Inferior parietal cortex (tissue), 1 donor: Measurements from ENCODE around the gene NPIPA3.
"Not testable (repeated sequence)": the region's sequence is repeated elsewhere in the genome, so short reads cannot be mapped to it uniquely, and the experiment has no call there.

Experiments
- DNase-seq: peaks from one replicate; pipeline ENCODE4 v3.0.0-alpha.2; 2016; ENCODE audit errors: extremely low spot score

The NPIPA3 gene

DNA sequence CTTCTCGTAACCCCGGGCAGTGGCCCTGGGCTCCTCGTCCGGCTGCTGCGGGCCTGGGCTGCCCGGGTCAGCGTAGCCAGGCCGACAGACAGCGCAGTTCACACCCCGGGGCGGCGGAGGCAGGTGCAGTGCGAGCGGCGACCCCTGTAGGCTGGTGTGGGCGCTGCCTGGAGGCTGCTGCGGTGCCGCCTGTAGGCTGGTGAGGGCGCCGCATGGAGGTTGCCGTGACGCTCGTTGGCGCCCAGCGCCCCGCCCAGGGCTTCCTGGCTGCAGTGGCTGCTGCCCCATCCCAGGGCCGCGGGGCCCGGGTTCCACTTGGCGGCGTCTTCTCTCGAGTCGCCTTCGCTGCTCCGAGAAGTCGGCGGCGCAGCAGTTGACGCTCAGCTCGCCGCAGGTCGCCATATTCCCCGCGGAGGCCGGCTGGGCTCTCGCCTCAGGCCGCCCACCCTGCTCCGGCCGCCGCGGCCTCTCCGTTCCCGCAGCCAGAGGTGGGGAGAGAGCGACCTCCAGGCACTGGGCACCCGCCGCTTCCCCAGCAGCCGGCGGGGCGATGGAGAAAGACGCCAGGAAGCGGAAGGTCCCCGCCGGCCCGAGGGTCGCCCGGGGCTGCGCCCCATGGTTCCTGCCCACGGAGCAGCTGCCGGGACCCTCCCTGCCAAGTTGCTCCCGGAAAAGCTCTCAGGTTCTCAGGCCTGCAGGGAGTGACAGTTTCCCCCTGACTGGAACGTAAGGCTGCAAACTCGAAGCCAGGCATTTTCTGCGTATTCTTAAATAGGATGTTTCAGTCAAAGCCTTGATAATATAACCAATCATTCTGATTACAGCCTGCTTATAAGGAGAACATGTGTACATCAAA lies at the start of gene NPIPA3:
Gene NPIPA3, plus strand, starts transcription at position 256 of the 856 bp plus-strand sequence. CDS start 5,533 bp downstream, outside the sequence.
- DNase-seq = not testable (repeated sequence)

DNA sequence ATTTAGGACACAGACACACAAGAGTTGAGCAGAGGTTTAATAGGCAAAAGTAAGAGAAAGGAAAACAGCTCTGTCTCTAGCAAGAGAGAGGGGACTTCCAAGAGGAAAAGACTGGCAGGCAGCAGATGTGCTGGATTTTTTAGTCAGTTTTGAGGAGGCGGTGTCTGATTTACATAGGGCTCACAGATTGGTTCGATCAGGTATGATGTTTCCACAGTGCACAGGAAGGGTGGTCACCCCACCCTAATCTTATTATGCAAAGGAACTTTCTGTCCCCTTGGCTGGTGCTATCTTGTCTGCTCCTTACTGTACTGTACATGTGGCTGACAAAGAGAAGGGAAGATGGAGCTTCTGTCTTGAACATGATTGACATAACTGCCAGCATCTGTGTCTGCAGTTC lies 45.1 kb upstream of the NPIPA3 start:
- DNase-seq = no peak

DNA sequence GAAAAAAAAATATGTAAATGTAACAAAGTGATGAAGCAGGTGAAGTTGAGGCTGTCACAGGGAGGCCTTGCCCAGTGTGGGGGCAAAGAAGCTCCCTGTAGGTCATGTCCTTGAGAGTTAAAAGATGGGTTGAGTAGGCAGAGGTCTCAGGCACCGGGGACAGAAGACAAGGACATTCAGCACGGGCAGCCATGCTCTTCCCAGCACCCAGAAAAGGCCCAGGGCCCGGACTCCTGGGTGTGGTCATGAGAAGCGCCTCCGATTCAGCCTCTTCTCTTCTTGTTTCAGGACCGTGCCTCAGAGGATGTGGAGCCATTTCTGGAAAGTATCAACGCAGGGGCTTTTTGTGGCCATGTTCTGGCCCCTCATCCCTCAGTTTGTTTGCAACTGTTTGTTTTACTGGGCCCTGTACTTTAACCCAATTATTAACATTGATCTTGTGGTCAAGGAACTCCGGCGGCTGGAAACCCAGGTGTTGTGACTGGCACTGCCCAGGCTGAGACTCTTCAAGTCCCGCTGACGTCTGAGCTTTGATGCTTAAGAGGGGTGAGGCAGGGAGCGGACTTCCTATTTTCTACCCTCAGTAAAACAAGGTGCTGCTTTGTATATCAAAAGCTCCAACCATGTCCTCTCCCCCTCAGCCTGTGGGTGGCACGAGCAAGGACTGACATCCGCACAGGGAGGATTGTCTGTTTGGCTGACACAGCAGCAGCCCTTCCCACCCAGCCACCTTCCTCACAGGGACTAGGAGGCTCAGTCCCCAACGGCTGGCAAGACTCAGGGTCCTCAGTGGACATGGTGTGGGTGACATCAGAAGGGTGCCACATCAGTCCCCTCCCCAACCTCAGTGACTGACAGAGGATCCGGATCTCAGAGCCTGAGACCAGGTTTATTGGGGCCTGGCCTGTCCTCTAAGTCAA lies 35.6 kb upstream of the NPIPA3 start:
- no peak for DNase-seq

DNA sequence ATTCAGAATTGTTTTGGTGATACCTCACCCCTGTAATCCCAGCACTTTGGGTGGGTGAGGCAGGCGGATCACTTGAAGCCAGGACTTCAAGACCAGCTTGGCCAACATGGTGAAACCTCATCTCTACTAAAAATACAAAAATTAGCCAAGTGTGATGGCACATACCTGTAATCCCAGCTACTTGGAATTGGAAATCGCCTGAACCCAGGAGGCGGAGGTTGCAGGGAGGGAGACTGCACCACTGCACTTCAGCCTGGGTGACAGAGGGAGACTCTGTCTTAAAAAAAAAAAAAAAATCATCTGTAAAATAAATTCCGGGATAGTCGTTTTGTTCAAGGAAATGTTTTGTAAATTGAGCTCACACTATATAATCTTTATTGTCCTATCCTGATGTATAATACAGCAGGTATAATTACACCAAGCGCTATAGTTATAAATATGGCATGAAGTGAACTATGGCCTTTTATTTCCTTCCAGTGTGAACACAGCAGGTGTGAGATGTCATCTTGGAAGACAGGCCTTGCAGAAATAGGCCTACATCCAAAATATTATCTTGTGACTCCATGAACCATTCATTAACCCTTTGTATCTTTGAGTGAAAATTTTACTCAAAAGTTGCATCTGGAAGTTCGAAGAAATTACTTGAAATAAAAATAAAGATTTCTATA lies 34.5 kb upstream of the NPIPA3 start:
- DNase-seq = no peak

DNA sequence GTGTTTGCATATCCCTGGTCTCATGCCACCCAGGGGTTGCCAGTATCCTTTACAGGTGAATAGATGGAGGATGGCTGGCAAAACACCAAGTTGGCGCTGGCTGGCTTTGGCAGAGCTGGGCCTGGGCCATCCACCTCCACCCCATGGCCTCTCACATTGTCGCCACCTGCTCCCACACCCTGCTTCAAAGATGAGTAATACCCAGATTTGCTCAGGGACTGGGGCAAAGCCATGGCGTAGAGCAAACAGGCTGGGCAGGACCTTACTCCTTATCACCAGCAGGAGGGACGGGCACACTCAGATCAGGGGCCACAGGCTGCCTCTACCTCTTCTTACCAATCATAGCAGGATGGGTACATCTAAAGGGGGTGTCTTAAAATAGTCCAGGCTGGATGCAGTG lies 33.4 kb upstream of the NPIPA3 start:
- no peak for DNase-seq

DNA sequence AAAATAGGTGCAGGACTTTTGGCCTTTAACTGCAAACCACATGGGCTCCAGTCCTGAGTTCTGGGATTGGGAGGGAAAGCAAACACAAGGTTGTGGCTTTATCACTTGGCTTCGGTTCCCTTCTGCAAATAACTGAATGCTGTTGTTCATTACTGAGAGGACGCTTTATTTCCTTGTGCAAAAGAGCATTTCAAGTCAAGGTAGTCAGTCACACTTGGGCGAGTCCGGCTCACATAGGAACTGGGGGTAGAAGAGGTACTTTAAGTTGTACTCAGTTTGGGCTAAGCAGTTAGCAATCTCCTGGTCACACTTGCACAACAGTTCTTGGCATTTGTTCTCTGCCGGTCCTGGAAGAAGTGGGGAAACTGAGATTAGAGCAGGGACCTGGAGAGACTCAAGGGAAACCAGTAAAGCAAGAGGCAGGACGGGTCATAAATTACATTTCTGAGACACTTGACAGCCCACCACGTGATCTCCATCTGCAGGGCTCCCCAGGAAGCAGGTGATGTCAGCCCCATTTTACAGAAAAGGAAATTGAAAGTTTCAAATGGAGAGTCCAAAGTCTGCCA lies 30.7 kb upstream of the NPIPA3 start:
- no peak for DNase-seq

DNA sequence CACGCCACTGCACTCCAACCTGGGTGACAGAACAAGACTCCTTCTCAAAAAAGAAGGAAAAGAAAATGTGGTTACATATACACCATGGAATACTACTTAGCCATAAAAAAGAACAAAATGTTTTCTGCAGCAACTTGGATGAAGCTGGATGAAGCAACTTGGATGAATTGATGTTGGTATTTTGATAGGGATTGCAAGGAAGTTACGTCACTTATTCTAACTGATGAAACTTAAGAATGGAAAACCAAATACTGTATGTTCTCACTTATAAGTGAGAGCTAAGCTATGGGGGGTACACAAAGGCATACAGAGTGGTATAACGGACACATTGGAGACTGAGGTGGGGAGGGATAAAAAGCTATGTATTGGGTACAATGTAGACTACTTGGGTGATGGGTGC lies 26.6 kb upstream of the NPIPA3 start:
- DNase-seq = no peak

DNA sequence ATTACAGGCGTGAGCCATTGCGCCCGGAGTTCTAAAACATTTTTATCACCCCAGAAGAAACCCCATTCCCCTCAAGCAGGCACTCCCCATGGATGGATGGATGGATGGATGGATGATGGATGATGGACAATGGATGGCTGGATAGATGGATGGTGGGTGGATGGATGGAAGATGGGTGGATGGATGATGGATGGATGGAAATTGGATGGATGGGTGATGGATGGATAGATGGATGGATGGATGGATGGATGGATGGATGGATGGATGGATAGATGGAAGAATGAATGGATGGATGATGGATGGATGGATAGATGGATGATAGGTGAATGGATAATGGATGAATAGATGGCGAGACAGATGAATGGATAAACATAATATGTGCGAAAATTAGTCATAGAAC lies 25.6 kb upstream of the NPIPA3 start:
- DNase-seq = no peak

DNA sequence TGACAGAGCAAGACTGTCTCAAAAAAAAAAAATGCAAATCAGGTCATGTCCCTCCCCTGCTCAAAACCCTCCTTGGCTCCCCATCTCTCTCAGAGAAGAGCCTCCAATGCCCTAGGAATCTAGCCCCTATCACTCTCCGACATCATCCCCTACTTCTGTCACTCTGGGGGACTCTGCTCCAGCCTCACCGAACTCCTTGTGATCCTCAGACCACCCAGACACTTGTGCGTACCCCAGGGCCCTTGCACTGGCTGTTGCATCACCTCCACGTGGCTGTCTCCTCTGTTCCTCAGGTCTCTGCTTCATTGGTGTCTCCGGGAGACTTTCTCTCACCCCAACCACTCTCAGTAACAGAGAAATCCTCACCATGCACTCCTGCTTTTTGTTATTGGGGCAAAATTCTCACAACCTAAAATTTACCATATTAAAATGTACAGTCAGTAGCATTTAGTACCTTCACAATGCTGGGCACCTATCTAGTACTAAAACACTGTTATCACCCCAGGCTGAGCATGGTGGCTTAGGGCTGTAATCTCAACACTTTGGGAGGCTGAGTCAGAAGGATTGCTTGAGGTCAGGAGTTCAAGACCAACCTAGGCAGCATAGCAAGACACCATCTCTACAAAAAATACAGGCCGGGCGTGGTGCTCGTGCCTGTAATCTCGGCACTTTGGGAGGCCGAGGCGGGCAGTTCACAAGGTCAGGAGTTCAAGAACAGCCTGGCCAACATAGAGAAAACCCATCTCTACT lies 24.3 kb upstream of the NPIPA3 start:
- no peak for DNase-seq

DNA sequence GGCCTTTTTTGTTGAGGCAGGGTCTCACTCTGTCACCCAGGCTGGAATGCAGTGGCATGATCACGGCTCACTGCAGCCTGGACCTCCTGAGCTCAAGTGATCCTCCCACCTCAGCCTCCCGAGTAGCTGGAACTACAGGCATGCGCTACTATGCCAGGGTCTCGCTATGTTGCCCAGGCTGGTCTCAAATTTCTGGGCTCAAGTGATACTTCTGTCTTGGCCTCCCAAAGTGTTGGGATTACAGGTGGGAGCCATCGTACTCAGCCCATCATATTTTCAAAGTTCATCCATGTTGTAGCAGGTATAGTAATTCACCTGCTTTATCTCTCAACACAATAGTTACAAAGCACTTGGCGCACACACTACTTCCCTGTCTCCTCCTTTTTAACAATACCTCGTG lies 22.8 kb upstream of the NPIPA3 start:
- DNase-seq = not testable (repeated sequence)

DNA sequence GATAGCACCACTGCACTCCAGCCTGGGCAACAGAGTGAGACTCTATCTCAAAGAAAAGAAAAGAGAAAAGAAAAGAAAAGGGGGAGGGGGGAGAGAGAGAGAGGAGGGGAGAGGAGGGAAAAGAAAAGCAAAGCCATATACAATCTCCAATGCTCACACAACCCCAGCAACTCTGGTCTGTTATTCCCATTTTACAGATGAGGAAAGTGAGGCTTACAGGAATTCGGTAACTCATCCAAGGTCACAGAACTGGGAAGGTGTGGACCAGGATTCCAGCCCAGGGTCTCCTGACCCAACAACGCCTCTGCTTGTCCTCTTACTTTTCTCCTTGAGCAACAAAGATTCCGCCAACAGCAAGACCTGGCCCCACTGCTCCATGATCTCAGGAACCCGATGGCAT lies 22.1 kb upstream of the NPIPA3 start:
- no peak for DNase-seq

DNA sequence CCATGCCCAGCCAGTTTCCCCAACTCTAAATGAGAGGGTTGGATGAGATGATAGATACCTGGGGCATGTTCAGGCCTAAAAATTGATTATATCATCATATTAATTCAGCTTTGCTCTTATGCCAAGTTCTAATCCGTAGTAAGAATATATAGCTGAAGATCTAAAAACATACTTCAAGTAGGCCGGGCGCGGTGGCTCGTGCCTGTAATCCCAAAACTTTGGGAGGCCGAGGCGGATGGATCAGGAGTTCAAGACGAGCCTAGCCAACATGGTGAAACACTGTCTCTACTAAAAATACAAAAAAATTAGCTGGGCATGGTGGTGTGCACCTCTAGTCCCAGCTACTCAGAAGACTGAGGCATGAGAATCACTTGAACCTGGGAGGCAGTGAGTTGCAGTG lies 21.1 kb upstream of the NPIPA3 start:
- DNase-seq = no peak

DNA sequence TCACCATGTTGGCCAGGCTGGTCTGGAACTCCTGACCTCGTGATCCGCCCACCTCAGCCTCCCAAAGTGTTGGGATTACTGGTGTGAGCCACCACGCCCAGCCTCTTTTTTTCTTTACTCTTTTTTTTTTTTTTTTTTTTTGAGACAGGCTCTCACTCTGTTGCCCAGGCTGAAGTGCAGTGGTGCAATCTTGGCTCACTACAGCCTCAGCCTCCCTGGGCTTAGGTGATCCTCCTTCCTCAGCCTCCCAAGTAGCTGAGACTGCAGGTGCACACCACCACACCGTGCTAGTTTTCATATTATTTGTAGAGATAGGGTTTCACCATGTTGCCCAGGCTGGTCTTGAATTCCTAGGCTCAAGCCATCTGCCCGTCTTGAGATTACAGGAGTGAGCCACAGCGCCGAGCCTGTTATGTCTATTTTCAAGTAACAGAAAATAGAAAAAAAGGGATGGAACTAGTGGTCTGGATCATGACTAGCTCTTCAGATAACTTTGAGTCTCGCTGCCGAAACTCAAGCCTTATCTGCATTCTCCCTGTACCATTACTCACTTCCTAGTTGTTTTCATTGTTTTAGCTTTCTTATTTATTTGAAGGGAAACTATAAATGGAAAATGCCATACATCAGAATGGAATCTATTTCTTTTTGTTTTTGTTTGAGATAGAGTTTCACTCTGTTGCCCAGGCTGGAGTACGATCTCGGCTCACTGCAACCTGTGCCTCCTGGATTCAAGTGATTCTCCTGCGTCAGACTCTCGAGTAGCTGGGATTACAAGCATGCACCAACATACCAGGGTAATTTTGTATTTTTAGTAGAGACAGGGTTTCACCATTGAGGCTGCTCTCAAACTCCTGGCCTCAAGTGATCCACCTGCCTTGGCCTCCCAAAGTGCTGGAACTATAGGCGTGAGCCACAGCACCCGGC lies 17.1 kb upstream of the NPIPA3 start:
- not testable (repeated sequence) for DNase-seq

DNA sequence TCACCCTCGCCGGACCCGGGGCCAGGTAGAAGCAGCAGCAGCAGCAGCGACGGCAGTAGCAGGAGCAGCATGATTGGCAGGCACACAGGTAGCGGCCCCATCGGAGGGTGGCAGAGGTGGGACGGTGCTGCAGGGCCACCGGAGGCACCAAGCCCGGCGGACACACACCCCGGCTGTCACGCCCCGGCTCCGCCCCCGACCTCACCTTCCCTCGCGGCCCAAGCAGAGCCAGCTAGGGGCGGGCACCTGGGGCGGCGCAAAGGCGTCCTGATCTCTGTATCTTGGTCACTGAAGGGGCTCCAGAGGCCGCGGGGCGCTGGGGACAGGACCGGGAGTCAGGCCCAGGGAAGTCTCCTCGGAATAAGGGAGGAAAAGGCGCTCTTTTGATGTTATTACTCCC lies 9.1 kb upstream of the NPIPA3 start, which contains the start of gene PLA2G10:
Gene PLA2G10, minus strand, starts transcription at position 180 of the 400 bp plus-strand sequence. Its CDS starts 79 bp downstream, at position 101.
- DNase-seq = not testable (repeated sequence)

DNA sequence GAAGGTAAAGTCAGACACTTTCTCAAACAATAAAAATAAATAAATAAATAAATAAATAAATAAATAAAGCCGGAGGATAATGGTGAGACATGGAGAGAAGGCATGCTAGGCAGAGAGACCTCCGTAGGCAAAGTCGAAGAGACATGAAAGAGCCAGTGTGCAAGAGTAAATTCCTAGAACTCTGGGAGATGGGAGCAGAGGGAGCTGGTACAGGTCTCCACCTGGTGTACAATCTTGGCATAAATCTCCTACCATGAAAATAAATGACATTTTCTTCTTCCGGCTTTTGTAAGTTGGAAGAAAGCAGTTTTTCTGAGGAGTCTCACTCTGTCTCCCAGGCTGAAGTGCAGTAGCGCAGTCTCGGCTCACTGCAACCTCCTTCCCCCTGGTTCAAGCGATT lies 1.4 kb upstream of the NPIPA3 start:
- not testable (repeated sequence) for DNase-seq

DNA sequence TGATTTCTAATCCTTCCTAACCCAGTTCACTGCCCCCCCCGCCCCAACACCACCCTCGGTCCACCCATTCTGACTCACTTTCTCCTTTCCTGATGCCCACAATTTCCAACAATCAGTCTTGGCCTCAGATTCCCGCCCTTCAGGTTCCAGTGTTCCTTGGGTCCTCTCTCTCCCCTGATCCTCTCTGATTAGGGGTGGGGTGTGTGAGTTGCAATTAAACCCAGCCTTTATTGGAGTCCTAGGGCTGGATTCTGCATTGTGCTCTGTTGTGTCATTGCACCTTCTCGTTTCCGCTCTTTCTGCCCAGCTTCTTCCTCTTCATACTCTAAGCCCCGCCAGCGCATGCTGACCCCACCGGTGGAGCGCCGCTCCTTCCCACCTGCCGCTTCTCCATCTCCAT lies 539 bp upstream of the NPIPA3 start:
- not testable (repeated sequence) for DNase-seq

DNA sequence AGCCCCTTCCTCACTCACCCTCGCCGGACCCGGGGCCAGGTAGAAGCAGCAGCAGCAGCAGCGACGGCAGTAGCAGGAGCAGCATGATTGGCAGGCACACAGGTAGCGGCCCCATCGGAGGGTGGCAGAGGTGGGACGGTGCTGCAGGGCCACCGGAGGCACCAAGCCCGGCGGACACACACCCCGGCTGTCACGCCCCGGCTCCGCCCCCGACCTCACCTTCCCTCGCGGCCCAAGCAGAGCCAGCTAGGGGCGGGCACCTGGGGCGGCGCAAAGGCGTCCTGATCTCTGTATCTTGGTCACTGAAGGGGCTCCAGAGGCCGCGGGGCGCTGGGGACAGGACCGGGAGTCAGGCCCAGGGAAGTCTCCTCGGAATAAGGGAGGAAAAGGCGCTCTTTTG lies 30.0 kb downstream of the NPIPA3 start:
- not testable (repeated sequence) for DNase-seq

DNA sequence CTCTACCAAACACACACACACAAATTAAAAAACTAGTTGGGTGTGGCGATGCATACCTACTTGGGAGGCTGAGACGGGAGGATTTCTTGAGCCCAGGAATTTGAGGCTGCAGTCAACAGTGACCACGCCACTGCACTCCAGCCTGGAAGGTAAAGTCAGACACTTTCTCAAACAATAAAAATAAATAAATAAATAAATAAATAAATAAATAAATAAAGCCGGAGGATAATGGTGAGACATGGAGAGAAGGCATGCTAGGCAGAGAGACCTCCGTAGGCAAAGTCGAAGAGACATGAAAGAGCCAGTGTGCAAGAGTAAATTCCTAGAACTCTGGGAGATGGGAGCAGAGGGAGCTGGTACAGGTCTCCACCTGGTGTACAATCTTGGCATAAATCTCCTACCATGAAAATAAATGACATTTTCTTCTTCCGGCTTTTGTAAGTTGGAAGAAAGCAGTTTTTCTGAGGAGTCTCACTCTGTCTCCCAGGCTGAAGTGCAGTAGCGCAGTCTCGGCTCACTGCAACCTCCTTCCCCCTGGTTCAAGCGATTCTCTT lies 37.7 kb downstream of the NPIPA3 start:
- DNase-seq = not testable (repeated sequence)

DNA sequence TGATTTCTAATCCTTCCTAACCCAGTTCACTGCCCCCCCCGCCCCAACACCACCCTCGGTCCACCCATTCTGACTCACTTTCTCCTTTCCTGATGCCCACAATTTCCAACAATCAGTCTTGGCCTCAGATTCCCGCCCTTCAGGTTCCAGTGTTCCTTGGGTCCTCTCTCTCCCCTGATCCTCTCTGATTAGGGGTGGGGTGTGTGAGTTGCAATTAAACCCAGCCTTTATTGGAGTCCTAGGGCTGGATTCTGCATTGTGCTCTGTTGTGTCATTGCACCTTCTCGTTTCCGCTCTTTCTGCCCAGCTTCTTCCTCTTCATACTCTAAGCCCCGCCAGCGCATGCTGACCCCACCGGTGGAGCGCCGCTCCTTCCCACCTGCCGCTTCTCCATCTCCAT lies 38.6 kb downstream of the NPIPA3 start:
- DNase-seq = not testable (repeated sequence)
